Measurements from ENCODE around the gene HOXA4.

HOXA4 gene

DNA sequence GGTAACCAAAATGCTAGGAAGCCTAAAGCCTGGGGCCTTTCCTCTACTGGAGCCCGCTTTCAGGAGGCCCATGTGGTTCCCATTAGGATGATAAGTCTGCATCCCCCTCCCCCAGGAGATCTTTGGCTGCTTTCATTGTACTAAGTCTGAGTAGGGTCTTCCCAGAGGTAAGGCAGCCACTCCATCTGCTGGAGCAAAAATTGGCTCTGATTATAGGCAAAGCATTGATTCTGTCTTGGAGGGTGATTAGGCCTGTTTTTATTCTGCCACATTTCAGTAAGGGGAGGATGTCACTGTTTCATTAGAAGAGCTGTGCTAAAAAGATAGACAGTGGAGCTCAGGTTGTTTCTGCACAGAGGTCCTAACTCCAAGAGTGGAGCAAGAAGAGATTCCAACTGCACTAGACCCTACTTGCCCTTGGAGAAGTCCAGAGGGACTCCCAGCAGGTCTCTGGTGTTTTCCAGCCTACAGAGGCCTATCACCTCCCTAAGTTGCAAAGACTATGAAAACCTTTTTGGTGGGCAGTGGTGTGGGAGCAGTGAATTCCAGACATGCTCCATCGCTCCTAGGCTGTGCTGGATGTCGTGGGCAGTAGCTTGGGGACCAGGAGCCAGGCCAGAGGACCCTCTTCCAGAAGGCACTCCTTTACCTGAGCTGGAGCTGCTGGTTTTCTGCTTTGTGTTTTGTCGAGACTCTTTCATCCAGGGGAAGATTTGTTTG lies 20.9 kb downstream of the HOXA4 start:
- no peaks in the 10 kb centered on the region for H3K9me3 ChIP-seq (ENCODE audit: insufficient read depth, low read length)

GRCh38 chr7:27108390-27109127 lies 22.0 kb downstream of the HOXA4 start:
- H3K9me3 ChIP-seq (ENCODE audit: insufficient read depth, low read length), result no peaks in the 10 kb centered on the region
- no peak overlapping the region for H2AFZ ChIP-seq (ENCODE audit: low read depth, low read length, severe bottlenecking)
- H3K36me3 ChIP-seq (ENCODE audit: low read length), result no peaks in the 10 kb centered on the region
- no peaks in the 10 kb centered on the region for H3K79me2 ChIP-seq (ENCODE audit: insufficient read depth, low read length)
- H3K4me3 ChIP-seq (ENCODE audit: insufficient read depth, low read length, poor library complexity, severe bottlenecking), result no peak overlapping the region
- H3K4me2 ChIP-seq (ENCODE audit: low read depth, low read length, poor library complexity, severe bottlenecking), result no peak overlapping the region
- no peaks in the 10 kb centered on the region for H3K27me3 ChIP-seq (ENCODE audit: low read length)
- H4K20me1 ChIP-seq (ENCODE audit: low read depth, low read length), result no peaks in the 10 kb centered on the region
- H3K27ac ChIP-seq (ENCODE audit: low read depth, low read length), result no peak overlapping the region
- H3K9ac ChIP-seq (ENCODE audit: low read length), result no peak overlapping the region
- no peaks in the 10 kb centered on the region for H3K9me2 ChIP-seq (replicated peaks; ENCODE audit: insufficient read depth, low read length)
- no peaks in the 10 kb centered on the region for H3F3A ChIP-seq (ENCODE audit: insufficient read depth)
- TF ChIP-seq EZH2phosphoT487 (conservative IDR thresholded peaks at IDR 0.05; ENCODE audit: low read length), result no peak
- TF ChIP-seq, protein P1, sequence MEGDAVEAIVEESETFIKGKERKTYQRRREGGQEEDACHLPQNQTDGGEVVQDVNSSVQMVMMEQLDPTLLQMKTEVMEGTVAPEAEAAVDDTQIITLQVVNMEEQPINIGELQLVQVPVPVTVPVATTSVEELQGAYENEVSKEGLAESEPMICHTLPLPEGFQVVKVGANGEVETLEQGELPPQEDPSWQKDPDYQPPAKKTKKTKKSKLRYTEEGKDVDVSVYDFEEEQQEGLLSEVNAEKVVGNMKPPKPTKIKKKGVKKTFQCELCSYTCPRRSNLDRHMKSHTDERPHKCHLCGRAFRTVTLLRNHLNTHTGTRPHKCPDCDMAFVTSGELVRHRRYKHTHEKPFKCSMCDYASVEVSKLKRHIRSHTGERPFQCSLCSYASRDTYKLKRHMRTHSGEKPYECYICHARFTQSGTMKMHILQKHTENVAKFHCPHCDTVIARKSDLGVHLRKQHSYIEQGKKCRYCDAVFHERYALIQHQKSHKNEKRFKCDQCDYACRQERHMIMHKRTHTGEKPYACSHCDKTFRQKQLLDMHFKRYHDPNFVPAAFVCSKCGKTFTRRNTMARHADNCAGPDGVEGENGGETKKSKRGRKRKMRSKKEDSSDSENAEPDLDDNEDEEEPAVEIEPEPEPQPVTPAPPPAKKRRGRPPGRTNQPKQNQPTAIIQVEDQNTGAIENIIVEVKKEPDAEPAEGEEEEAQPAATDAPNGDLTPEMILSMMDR (IDR thresholded peaks at IDR 0.05; ENCODE audit: insufficient read depth, low read length, poor library complexity, severe bottlenecking), result no peak

More for the DNA sequence above, 20.9 kb downstream of the HOXA4 start:
- no peaks in the 10 kb centered on the region for H4K20me1 ChIP-seq (ENCODE audit: low read depth, low read length)
- TF ChIP-seq EZH2phosphoT487 (conservative IDR thresholded peaks at IDR 0.05; ENCODE audit: low read length), result no peak
- TF ChIP-seq, protein P1 (IDR thresholded peaks at IDR 0.05; ENCODE audit: insufficient read depth, low read length, poor library complexity, severe bottlenecking), result no peak
- H3K79me2 ChIP-seq (ENCODE audit: insufficient read depth, low read length), result no peaks in the 10 kb centered on the region
- no peak overlapping the region for H3K4me3 ChIP-seq (ENCODE audit: insufficient read depth, low read length, poor library complexity, severe bottlenecking)
- no peak overlapping the region for H3K9ac ChIP-seq (ENCODE audit: low read length)
- no peaks in the 10 kb centered on the region for H3K36me3 ChIP-seq (ENCODE audit: low read length)
- no peak overlapping the region for H3K4me2 ChIP-seq (ENCODE audit: low read depth, low read length, poor library complexity, severe bottlenecking)
- no peak overlapping the region for H3K27ac ChIP-seq (ENCODE audit: low read depth, low read length)
- H2AFZ ChIP-seq (ENCODE audit: low read depth, low read length, severe bottlenecking), result no peak overlapping the region
- no peaks in the 10 kb centered on the region for H3K9me2 ChIP-seq (replicated peaks; ENCODE audit: insufficient read depth, low read length)
- no peaks in the 10 kb centered on the region for H3F3A ChIP-seq (ENCODE audit: insufficient read depth)
- no peaks in the 10 kb centered on the region for H3K27me3 ChIP-seq (ENCODE audit: low read length)

DNA sequence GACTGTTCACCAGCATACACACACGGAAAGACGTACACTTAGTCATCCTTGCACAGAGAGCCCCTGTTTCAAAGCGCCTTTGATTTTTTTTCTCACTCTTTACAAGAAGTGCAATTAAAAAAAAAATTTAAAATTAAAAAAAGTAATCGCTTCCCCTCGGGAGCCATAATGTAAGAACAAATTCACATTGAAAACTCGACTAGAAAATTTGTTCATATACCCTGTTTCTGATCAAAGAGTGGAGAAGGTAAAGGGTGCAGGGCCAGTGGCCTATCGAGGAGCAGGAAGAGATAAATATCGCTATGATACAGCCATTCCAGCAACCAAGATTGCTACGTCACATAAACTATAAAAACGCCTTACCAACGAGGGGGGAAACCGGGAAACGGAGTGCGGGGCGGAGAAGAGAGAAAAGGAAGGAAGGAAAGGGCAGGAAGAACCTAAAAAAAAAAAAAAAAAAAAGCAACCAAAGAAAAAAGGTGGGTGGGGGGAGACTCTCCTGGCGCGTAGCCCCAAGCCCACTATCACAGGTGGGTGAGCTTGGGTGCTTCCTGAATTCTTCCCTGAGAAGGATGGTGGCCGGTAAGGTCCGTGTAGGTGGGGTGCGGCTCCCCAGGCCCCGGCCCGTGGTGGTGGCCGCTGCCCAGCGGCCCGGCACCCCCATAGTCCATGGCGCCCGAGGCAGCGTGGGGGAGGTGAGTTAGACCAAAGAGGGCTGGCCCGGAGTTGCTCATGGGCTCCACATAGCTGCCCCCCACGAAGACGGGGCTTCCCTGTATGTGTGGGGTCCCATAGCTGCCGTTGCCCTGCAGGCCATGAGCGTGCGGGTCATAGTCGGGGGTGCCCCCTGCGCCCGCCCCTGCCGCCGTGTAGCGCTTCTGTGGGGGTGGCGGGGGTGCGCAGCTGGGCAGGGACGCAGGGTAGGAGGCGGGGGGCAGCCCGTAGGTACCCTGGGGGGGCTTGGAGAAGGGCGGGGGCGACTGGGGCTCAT lies 22.9 kb downstream of the HOXA4 start:
- H3K4me2 ChIP-seq (ENCODE audit: low read depth, low read length, poor library complexity, severe bottlenecking), result no peak overlapping the region
- no peak for TF ChIP-seq EZH2phosphoT487 (conservative IDR thresholded peaks at IDR 0.05; ENCODE audit: low read length)
- TF ChIP-seq, protein P1 (IDR thresholded peaks at IDR 0.05; ENCODE audit: insufficient read depth, low read length, poor library complexity, severe bottlenecking), result no peak
- no peaks in the 10 kb centered on the region for H3K36me3 ChIP-seq (ENCODE audit: low read length)
- H4K20me1 ChIP-seq (ENCODE audit: low read depth, low read length), result no peaks in the 10 kb centered on the region
- H3F3A ChIP-seq (ENCODE audit: insufficient read depth), result no peaks in the 10 kb centered on the region
- H3K9me3 ChIP-seq (ENCODE audit: insufficient read depth, low read length), result no peaks in the 10 kb centered on the region
- H3K79me2 ChIP-seq (ENCODE audit: insufficient read depth, low read length), result no peaks in the 10 kb centered on the region
- H3K27me3 ChIP-seq (ENCODE audit: low read length), result no peaks in the 10 kb centered on the region
- no peaks in the 10 kb centered on the region for H3K9me2 ChIP-seq (replicated peaks; ENCODE audit: insufficient read depth, low read length)
- H2AFZ ChIP-seq (ENCODE audit: low read depth, low read length, severe bottlenecking), result no peak overlapping the region
- H3K9ac ChIP-seq (ENCODE audit: low read length), result no peak overlapping the region
- H3K27ac ChIP-seq (ENCODE audit: low read depth, low read length), result no peak overlapping the region
- H3K4me3 ChIP-seq (ENCODE audit: insufficient read depth, low read length, poor library complexity, severe bottlenecking), result no peak overlapping the region

Data from SU-DHL-6 (cell line).